ENCODE data around the gene GNG8.

- TF ChIP-seq POLR2A (IDR thresholded peaks at IDR 0.05; ENCODE audit: low read length) (no peak), GATA1 (IDR thresholded peaks at IDR 0.05; ENCODE audit: low read depth, low read length) (no peak)
Observed at GRCh38 chr19:46616631-46617322, 19.2 kb downstream of the GNG8 start.
